Osteoblast (primary cell): ENCODE measurements around the gene NLN. TPM values are rescaled to one million over a fixed set of nuclear protein-coding genes. Genes with fewer than 3 reads are reported as not detected.

Experiments used
- DNase-seq: peaks from one replicate; pipeline ENCODE4 v3.0.0; 2011; ENCODE audit warnings: low spot score, mixed read lengths; ENCODE audit not compliant: insufficient read length; ENCODE audit errors: missing footprints
- H2AFZ ChIP-seq: 2 replicates; pipeline ENCODE4 v1.6.0; 2011; ENCODE audit warnings: mild to moderate bottlenecking, low read length
- H3K27ac ChIP-seq: 2 replicates; pipeline ENCODE4 v1.5.1; 2011; ENCODE audit warnings: mild to moderate bottlenecking, low read depth, low read length, moderate library complexity
- H3K27me3 ChIP-seq: 2 replicates; pipeline ENCODE4 v1.6.0; 2012; ENCODE audit warnings: mild to moderate bottlenecking, control low read depth, inconsistent platforms, low read length, moderate library complexity; ENCODE audit not compliant: insufficient read depth
- H3K36me3 ChIP-seq: 2 replicates; pipeline ENCODE4 v1.5.1; 2011; ENCODE audit warnings: mild to moderate bottlenecking, low read length, control low read depth, moderate library complexity; ENCODE audit not compliant: insufficient read depth
- H3K4me1 ChIP-seq: 2 replicates; pipeline ENCODE4 v1.5.1; 2011; ENCODE audit warnings: mild to moderate bottlenecking, low read length, control low read depth, moderate library complexity; ENCODE audit not compliant: insufficient read depth
- H3K4me2 ChIP-seq: 2 replicates; pipeline ENCODE4 v1.6.0; 2011; ENCODE audit warnings: mild to moderate bottlenecking, low read length; ENCODE audit not compliant: insufficient read depth
- H3K4me3 ChIP-seq: fragments of 200-600 bp; sonication (generic); 3 replicates; pipeline ENCODE4 v1.5.1; 2012; ENCODE audit warnings: mild to moderate bottlenecking, low read length, inconsistent platforms; ENCODE audit not compliant: insufficient read depth
- H3K79me2 ChIP-seq: 2 replicates; pipeline ENCODE4 v1.6.0; 2012; ENCODE audit warnings: mild to moderate bottlenecking, low read length, control low read depth, inconsistent platforms; ENCODE audit not compliant: insufficient read depth
- H3K9me3 ChIP-seq: 2 replicates; pipeline ENCODE4 v1.5.1; 2011; ENCODE audit warnings: low read depth, low read length, control low read depth
- H4K20me1 ChIP-seq: 2 replicates; pipeline ENCODE4 v1.6.0; 2012; ENCODE audit warnings: mild to moderate bottlenecking, low read length, control low read depth; ENCODE audit not compliant: insufficient read depth
- CTCF ChIP-seq: IDR thresholded peaks from 2 replicates; pipeline ENCODE4 v1.5.1; 2011; ENCODE audit warnings: mild to moderate bottlenecking, low read depth, low read length, moderate library complexity; ENCODE audit errors: extremely low read depth
- total RNA-seq: library from RNA; depleted of rRNA; stranded (reverse); fragments of >200 nt; gene quantifications from 2 replicates; pipeline ENCODE4 v1.2.3, GENCODE V29; 2012

The NLN gene
- total RNA-seq, 1 donor: 35.5 TPM

- peak overlapping the region; percentile 41 for H3K27ac ChIP-seq
- TF ChIP-seq CTCF: no peak
- H2AFZ ChIP-seq: no peak overlapping the region
- H4K20me1 ChIP-seq: no peaks in the 10 kb centered on the region
- H3K4me3 ChIP-seq: no peak overlapping the region
- no peak overlapping the region for H3K4me2 ChIP-seq
- no peaks in the 10 kb centered on the region for H3K27me3 ChIP-seq
- peaks cover 17% of the 10 kb centered on the region for H3K36me3 ChIP-seq
- H3K79me2 ChIP-seq: no peaks in the 10 kb centered on the region
- no peaks in the 10 kb centered on the region for H3K9me3 ChIP-seq
- DNase-seq: peak; percentile 80
- peaks cover 47% of the 10 kb centered on the region for H3K4me1 ChIP-seq
Measured at GRCh38 chr5:65809817-65810531, 88.0 kb downstream of the NLN start.

- no peaks in the 10 kb centered on the region for H3K79me2 ChIP-seq
- no peaks in the 10 kb centered on the region for H3K27me3 ChIP-seq
- no peaks in the 10 kb centered on the region for H4K20me1 ChIP-seq
- H3K36me3 ChIP-seq: peaks cover 18% of the 10 kb centered on the region
- H3K27ac ChIP-seq: peak overlapping the region; percentile 51
- no peak for TF ChIP-seq CTCF
- H3K4me2 ChIP-seq: peak overlapping the region; percentile 51
- H3K9me3 ChIP-seq: no peaks in the 10 kb centered on the region
- no peak overlapping the region for H3K4me3 ChIP-seq
- H3K4me1 ChIP-seq: peaks cover 47% of the 10 kb centered on the region
- peak; percentile 57 for DNase-seq
- H2AFZ ChIP-seq: no peak overlapping the region
Measured at GRCh38 chr5:65811004-65811403, 89.0 kb downstream of the NLN start.

- no peak overlapping the region for H2AFZ ChIP-seq
- no peak overlapping the region for H3K27ac ChIP-seq
- H3K27me3 ChIP-seq: no peaks in the 10 kb centered on the region
- H3K9me3 ChIP-seq: no peaks in the 10 kb centered on the region
- no peak overlapping the region for H3K4me2 ChIP-seq
- peaks cover 20% of the 10 kb centered on the region for H3K36me3 ChIP-seq
- no peak overlapping the region for H3K4me3 ChIP-seq
- no peaks in the 10 kb centered on the region for H4K20me1 ChIP-seq
- H3K79me2 ChIP-seq: no peaks in the 10 kb centered on the region
- DNase-seq: no peak
- peaks cover 47% of the 10 kb centered on the region for H3K4me1 ChIP-seq
- no peak for TF ChIP-seq CTCF
Measured at GRCh38 chr5:65811885-65812284, 89.9 kb downstream of the NLN start.

- Histone ChIP-seq H3K27me3 (no peaks in the 10 kb centered on the region), H3K27ac (no peak overlapping the region), H3K4me3 (no peak overlapping the region), H3K79me2 (no peaks in the 10 kb centered on the region), H3K36me3 (peaks cover 20% of the 10 kb centered on the region), H4K20me1 (no peaks in the 10 kb centered on the region), H2AFZ (no peak overlapping the region), H3K4me2 (no peak overlapping the region), H3K9me3 (no peaks in the 10 kb centered on the region), H3K4me1 (peaks cover 44% of the 10 kb centered on the region)
- no peak for TF ChIP-seq CTCF
- no peak for DNase-seq
Measured at GRCh38 chr5:65812648-65813047, 90.6 kb downstream of the NLN start.
